Endothelial cell of umbilical vein (primary cell): ENCODE data around the gene CAMTA1. TPM values are rescaled to one million over a fixed set of nuclear protein-coding genes. Genes with fewer than 3 reads are reported as not detected.

Source experiments
- BruUV-seq: library from RNA; stranded (reverse); fragments of 400-500 nt; replicated peaks from 2 replicates; lab custom pipeline; 2021; lab: Mats Ljungman, UMichigan
- CTCF ChIA-PET: fragments of 300-600, 350-600 bp; sonication (Branson Sonifier 250); formaldehyde crosslinking; loops from one replicate; lab custom pipeline; 2021; ENCODE audit warnings: antibody characterized with exemption, inconsistent platforms; lab: Charles Lee
- POLR2A ChIA-PET: fragments of 300-600, 350-600 bp; sonication (Branson Sonifier 250); formaldehyde crosslinking; loops from one replicate; lab custom pipeline; 2021; ENCODE audit warnings: antibody characterized with exemption, inconsistent platforms; lab: Charles Lee
- DNase-seq: peaks from one replicate; pipeline ENCODE4 v3.0.0-alpha.2; 2011; ENCODE audit warnings: low read depth, low spot score
- FAIRE-seq: peaks from 2 replicates; lab custom pipeline; 2011; peaks lifted over from hg19 to GRCh38; lab: Jason Lieb, UNC
- H2AFZ ChIP-seq: 2 replicates; pipeline ENCODE4 v1.6.0; 2012; ENCODE audit warnings: low read depth, low read length, control low read depth, inconsistent platforms
- H3K27ac ChIP-seq: 2 replicates; pipeline ENCODE4 v1.5.1; 2011; ENCODE audit warnings: low read depth, mild to moderate bottlenecking, control low read depth, low read length, moderate library complexity; ENCODE audit not compliant: insufficient read depth
- H3K27me3 ChIP-seq, 2 experiments: 2 replicates each; pipeline versions ENCODE4 v1.6.0 to v1.6.1; 2011; ENCODE audit warnings: low read length in 2 of 2, mixed read lengths in 1 of 2; ENCODE audit not compliant: control insufficient read depth in 2 of 2, insufficient read depth in 2 of 2
- H3K36me3 ChIP-seq, 2 experiments: 2 replicates in 1 of 2; 3 replicates in 1 of 2; pipeline ENCODE4 v1.5.1; 2011; ENCODE audit warnings: low read length in 2 of 2, mild to moderate bottlenecking in 1 of 2, moderate library complexity in 1 of 2; ENCODE audit not compliant: control insufficient read depth in 2 of 2, insufficient read depth in 2 of 2; ENCODE audit errors: extremely low read depth in 1 of 2
- H3K4me1 ChIP-seq: 3 replicates; pipeline ENCODE4 v1.5.1; 2011; ENCODE audit warnings: mild to moderate bottlenecking, low read length; ENCODE audit not compliant: control insufficient read depth, insufficient read depth; ENCODE audit errors: extremely low read depth
- H3K4me2 ChIP-seq: 2 replicates; pipeline ENCODE4 v1.6.1; 2011; ENCODE audit warnings: low read length, control low read depth, mixed read lengths; ENCODE audit not compliant: insufficient read depth
- H3K4me3 ChIP-seq, 3 experiments: fragments of 200-600 bp in 1 of 3; sonication (generic), shearing (Covaris generic) in 1 of 3; replicated peaks in 1 of 3; 2 replicates each; pipeline ENCODE4 v1.5.1; 2011 to 2016; ENCODE audit warnings: control low read depth in 3 of 3, low read length in 3 of 3, mild to moderate bottlenecking in 2 of 3, inconsistent platforms in 1 of 3, low read depth in 1 of 3, moderate library complexity in 1 of 3; ENCODE audit not compliant: insufficient read depth in 1 of 3
- H3K79me2 ChIP-seq: 2 replicates; pipeline ENCODE4 v1.6.0; 2012; ENCODE audit warnings: low read length, inconsistent platforms; ENCODE audit not compliant: control insufficient read depth, insufficient read depth
- H3K9ac ChIP-seq: replicated peaks from 2 replicates; pipeline ENCODE3; 2011; ENCODE audit warnings: low read length, control low read depth; ENCODE audit not compliant: insufficient read depth; ENCODE audit errors: extremely low read depth
- H3K9me1 ChIP-seq: replicated peaks from 3 replicates; pipeline ENCODE4 v1.6.0; 2011; ENCODE audit warnings: mild to moderate bottlenecking, low read length; ENCODE audit not compliant: control insufficient read depth, insufficient read depth; ENCODE audit errors: extremely low read depth
- H3K9me3 ChIP-seq: replicated peaks from 2 replicates; pipeline ENCODE4 v1.5.1; 2012; ENCODE audit warnings: low read length, inconsistent platforms; ENCODE audit not compliant: control insufficient read depth, insufficient read depth
- H4K20me1 ChIP-seq: replicated peaks from 2 replicates; pipeline ENCODE3; 2011; ENCODE audit warnings: mild to moderate bottlenecking, low read length; ENCODE audit not compliant: control insufficient read depth, insufficient read depth; ENCODE audit errors: extremely low read depth
- CTCF ChIP-seq, 2 donors: IDR thresholded peaks; 1 replicate in 1 of 2; 2 replicates in 1 of 2; pipeline ENCODE4 v1.5.1; 2011; ENCODE audit warnings: low read length in 2 of 2, mild to moderate bottlenecking in 2 of 2, moderate library complexity in 2 of 2, control low read depth in 1 of 2, inconsistent platforms in 1 of 2, low read depth in 1 of 2; ENCODE audit not compliant: insufficient read depth in 1 of 2; ENCODE audit errors: extremely low read depth in 1 of 2
- EZH2 ChIP-seq: IDR thresholded peaks from 2 replicates; pipeline ENCODE4 v1.6.1; 2012; ENCODE audit warnings: borderline replicate concordance, low read depth, mild to moderate bottlenecking, moderate library complexity, low read length, inconsistent platforms; ENCODE audit not compliant: severe bottlenecking
- FOS ChIP-seq: IDR thresholded peaks from 2 replicates; pipeline ENCODE4 v1.6.1; 2011; ENCODE audit warnings: mild to moderate bottlenecking, low read length, moderate library complexity, borderline replicate concordance; ENCODE audit not compliant: insufficient read depth
- GATA2 ChIP-seq: IDR thresholded peaks from 2 replicates; pipeline ENCODE4 v1.7.0; 2011; ENCODE audit warnings: low read depth, mild to moderate bottlenecking, moderate library complexity, mixed read lengths, low read length; ENCODE audit not compliant: insufficient read length, insufficient read depth
- JUN ChIP-seq: IDR thresholded peaks from 2 replicates; pipeline ENCODE4 v1.6.1; 2011; ENCODE audit warnings: borderline replicate concordance, low read depth; ENCODE audit not compliant: insufficient read length, insufficient read depth
- MYC ChIP-seq: IDR thresholded peaks from one replicate; pipeline ENCODE4 v1.6.1; 2011; ENCODE audit warnings: mild to moderate bottlenecking, low read depth, low read length
- POLR2A ChIP-seq: IDR thresholded peaks from 2 replicates; pipeline ENCODE4 v1.6.1; 2012; ENCODE audit warnings: low read depth, mild to moderate bottlenecking, control low read depth, low read length
- POLR2AphosphoS5 ChIP-seq: IDR thresholded peaks from 2 replicates; pipeline ENCODE4 v1.6.1; 2012; ENCODE audit warnings: low read depth, mild to moderate bottlenecking, control low read depth, low read length, moderate library complexity; ENCODE audit not compliant: insufficient read depth
- dilution Hi-C: fragments of 300-500 bp; cut with MboI; formaldehyde crosslinking; loops from one replicate; pipeline ENCODE4 v1.15.0; 2019; ENCODE audit warnings: low sequenced_read_pairs; ENCODE audit not compliant: extremely low pct_ligation_motif_present
- intact Hi-C: fragments of 100-400 bp; cut with micrococcal nuclease; formaldehyde crosslinking; loops from one replicate; pipeline ENCODE4 v1.10.0; 2022
- polyA plus RNA-seq, 4 experiments: library from polyadenylated mRNA; depleted of rRNA in 3 of 4; stranded (reverse) in 3 of 4; unstranded in 1 of 4; fragments of >200 nt; gene quantifications; 2 replicates each; pipeline versions ENCODE4 v1.2.1 to v1.2.3, GENCODE V29; 2011 to 2012; ENCODE audit warnings: missing spikeins in 1 of 4
- total RNA-seq: library from RNA; stranded (reverse); gene quantifications from 2 replicates; pipeline ENCODE4 v1.2.3, GENCODE V29; 2021
- TF ChIP-seq, protein P1 (sequence below): IDR thresholded peaks from 2 replicates; pipeline ENCODE4 v1.6.1; 2011; ENCODE audit not compliant: insufficient read depth, insufficient read length

The CAMTA1 gene
- total and polyA plus RNA-seq, 2 donors (not counting 3 experiments of a cell fraction or from before 2014, with no cell fraction given): 50.8 to 92.7 TPM

GRCh38 chr1:6885426-6885825, 100.2 kb downstream of the CAMTA1 start:
- Histone ChIP-seq H3K9me3 (no peaks in the 10 kb centered on the region), H3K27me3 (no peaks in the 10 kb centered on the region), H3K9me1 (no peaks in the 10 kb centered on the region), H3K4me3 (no peak overlapping the region), H3K9ac (no peak overlapping the region), H3K4me1 (no peaks in the 10 kb centered on the region), H3K36me3 (no peaks in the 10 kb centered on the region), H2AFZ (no peak overlapping the region), H3K4me2 (no peak overlapping the region), H4K20me1 (no peaks in the 10 kb centered on the region), H3K27ac (no peak overlapping the region), H3K79me2 (no peaks in the 10 kb centered on the region)
- FAIRE-seq (no peak), DNase-seq (no peak)
- ChIA-PET POLR2A (no interaction called here), CTCF (interaction anchor here (0.7 to 1.5 kb wide), 3 partner anchors 11 to 185 kb away, joined by 3 to 4 read pairs (median 4); no protein-coding TSS in a partner anchor)
- TF ChIP-seq, protein P1, sequence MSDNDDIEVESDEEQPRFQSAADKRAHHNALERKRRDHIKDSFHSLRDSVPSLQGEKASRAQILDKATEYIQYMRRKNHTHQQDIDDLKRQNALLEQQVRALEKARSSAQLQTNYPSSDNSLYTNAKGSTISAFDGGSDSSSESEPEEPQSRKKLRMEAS: no peak
- TF ChIP-seq GATA2: no peak
- no peak for TF ChIP-seq POLR2AphosphoS5
- no peak for TF ChIP-seq JUN
- TF ChIP-seq EZH2: no peak
- no peak for TF ChIP-seq CTCF (IDR thresholded peaks at IDR 0.05; ENCODE audit: extremely low read depth in 1 of 2, insufficient read depth in 1 of 2, low read depth in 1 of 2, low read length in 2 of 2)
- no peak for TF ChIP-seq POLR2A
- no peak for TF ChIP-seq MYC
- no peak for TF ChIP-seq FOS
- BruUV-seq: no TSS peak
- dilution Hi-C loops: no loop called here
- intact Hi-C loops: no loop called here
